SK-N-SH treated with all-trans-retinoic acid at 6 μM for 48 hours (cell line): Measurements from ENCODE around the gene ZNF91.

Experiments used
- ATAC-seq: fragments of 200-7000 bp; cut with Tn5 transposase; 3 replicates; pipeline ENCODE4 v1.9.1; 2020; ENCODE audit warnings: mild to moderate bottlenecking, moderate library complexity
- ARNTL ChIP-seq: fragments of 450-650 bp; formaldehyde crosslinking; IDR thresholded peaks from 2 replicates; pipeline ENCODE4 v1.5.0; 2020; ENCODE audit warnings: low read depth, mild to moderate bottlenecking, moderate library complexity, borderline replicate concordance
- BACH2 ChIP-seq: fragments of 250-450 bp; sonication (Bioruptor Pico); IDR thresholded peaks from 2 replicates; pipeline ENCODE4 v1.9.0; 2021; ENCODE audit warnings: mild to moderate bottlenecking, borderline replicate concordance
- CSDC2 ChIP-seq: fragments of 250-450 bp; sonication (Bioruptor Pico); IDR thresholded peaks from 2 replicates; pipeline ENCODE4 v1.5.0; 2020; ENCODE audit warnings: mild to moderate bottlenecking, moderate library complexity
- ESRRG ChIP-seq: fragments of 250-450 bp; sonication (Bioruptor Pico); IDR thresholded peaks from 2 replicates; pipeline ENCODE4 v1.6.1; 2021; ENCODE audit warnings: mild to moderate bottlenecking
- GLIS3 ChIP-seq: fragments of 250-450 bp; sonication (Bioruptor Pico); IDR thresholded peaks from 2 replicates; pipeline ENCODE4 v1.5.0; 2020; ENCODE audit warnings: mild to moderate bottlenecking, moderate library complexity
- ISL1 ChIP-seq: fragments of 250-450 bp; sonication (Bioruptor Pico); IDR thresholded peaks from 2 replicates; pipeline ENCODE4 v2.1.2; 2022; ENCODE audit warnings: mild to moderate bottlenecking, moderate library complexity
- OSR1 ChIP-seq: fragments of 250-450 bp; sonication (Bioruptor Pico); IDR thresholded peaks from 2 replicates; pipeline ENCODE4 v1.8.0; 2022; ENCODE audit warnings: moderate library complexity, mild to moderate bottlenecking, inconsistent platforms
- RARB ChIP-seq: fragments of 250-450 bp; sonication (Bioruptor Pico); IDR thresholded peaks from 2 replicates; pipeline ENCODE4 v1.8.0; 2021; ENCODE audit warnings: mild to moderate bottlenecking, moderate library complexity
- SNAI2 ChIP-seq: fragments of 250-450 bp; sonication (Bioruptor Pico); IDR thresholded peaks from 2 replicates; pipeline ENCODE4 v1.5.0; 2020; ENCODE audit warnings: mild to moderate bottlenecking, moderate library complexity
- TOX ChIP-seq: fragments of 250-450 bp; sonication (Bioruptor Pico); IDR thresholded peaks from 2 replicates; pipeline ENCODE4 v1.8.0; 2021; ENCODE audit warnings: mild to moderate bottlenecking, moderate library complexity, borderline replicate concordance
- ZC3H10 ChIP-seq: fragments of 250-450 bp; sonication (Bioruptor Pico); IDR thresholded peaks from 2 replicates; pipeline ENCODE4 v1.5.1; 2021; ENCODE audit warnings: mild to moderate bottlenecking, moderate library complexity
- ZFP3 ChIP-seq: fragments of 250-450 bp; sonication (Bioruptor Pico); IDR thresholded peaks from 2 replicates; pipeline ENCODE4 v1.5.0; 2020; ENCODE audit warnings: mild to moderate bottlenecking, moderate library complexity
- ZFP30 ChIP-seq: fragments of 450-650 bp; formaldehyde crosslinking; IDR thresholded peaks from 2 replicates; pipeline ENCODE4 v1.5.0; 2022; ENCODE audit warnings: mild to moderate bottlenecking, moderate library complexity
- ZNF565 ChIP-seq: fragments of 450-650 bp; formaldehyde crosslinking; conservative IDR thresholded peaks from 2 replicates; pipeline ENCODE4 v1.5.0; 2020; ENCODE audit warnings: low read depth, mild to moderate bottlenecking, moderate library complexity
- ZNF70 ChIP-seq: fragments of 450-650 bp; formaldehyde crosslinking; IDR thresholded peaks from 2 replicates; pipeline ENCODE4 v1.5.0; 2020; ENCODE audit warnings: mild to moderate bottlenecking, moderate library complexity
- ZNF8 ChIP-seq: fragments of 450-650 bp; formaldehyde crosslinking; IDR thresholded peaks from 2 replicates; pipeline ENCODE4 v1.5.0; 2020; ENCODE audit warnings: mild to moderate bottlenecking, moderate library complexity
- TF ChIP-seq, protein P1 (sequence below): fragments of 250-450 bp; sonication (Bioruptor Pico); IDR thresholded peaks from 2 replicates; pipeline ENCODE4 v1.5.1; 2021; ENCODE audit warnings: mild to moderate bottlenecking, moderate library complexity
- TF ChIP-seq, protein P2 (sequence below): fragments of 250-450 bp; sonication (Bioruptor Pico); IDR thresholded peaks from 2 replicates; pipeline ENCODE4 v1.8.0; 2021; ENCODE audit warnings: low read depth, mild to moderate bottlenecking, moderate library complexity, borderline replicate concordance
- TF ChIP-seq, protein P3 (sequence below): fragments of 250-450 bp; sonication (Bioruptor Pico); IDR thresholded peaks from 2 replicates; pipeline ENCODE4 v1.8.0; 2020; ENCODE audit warnings: mild to moderate bottlenecking, moderate library complexity, borderline replicate concordance

The ZNF91 gene

DNA sequence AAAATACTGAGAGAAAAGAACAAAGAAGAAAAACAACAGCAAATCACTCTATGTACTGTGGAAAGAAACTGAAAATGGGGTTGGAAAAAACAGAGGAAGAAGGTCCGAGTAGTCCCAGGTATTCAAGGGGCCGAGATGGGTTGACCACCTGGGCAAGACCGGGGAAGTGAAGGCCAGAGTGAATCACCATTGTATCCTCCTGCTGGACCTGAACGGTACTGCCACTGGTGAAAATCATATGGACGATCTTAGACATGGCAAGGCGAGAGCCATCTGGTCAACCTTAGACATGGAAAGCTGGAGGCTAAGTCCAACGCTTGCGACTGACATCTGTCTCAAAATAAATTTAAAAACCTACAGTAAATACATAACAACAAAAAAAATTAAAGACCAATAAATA, 44.4 kb upstream of the ZNF91 start:
- TF ChIP-seq ARNTL (CRISPR knock-in tag) (no peak), SNAI2 (CRISPR knock-in tag) (no peak), ZFP3 (CRISPR knock-in tag) (no peak), ZNF70 (CRISPR knock-in tag) (no peak), ESRRG (no peak), ZNF8 (no peak), ISL1 (CRISPR knock-in tag) (no peak), ZC3H10 (CRISPR knock-in tag) (no peak), OSR1 (no peak), ZNF565 (CRISPR knock-in tag) (no peak)
- TF ChIP-seq, protein P1, sequence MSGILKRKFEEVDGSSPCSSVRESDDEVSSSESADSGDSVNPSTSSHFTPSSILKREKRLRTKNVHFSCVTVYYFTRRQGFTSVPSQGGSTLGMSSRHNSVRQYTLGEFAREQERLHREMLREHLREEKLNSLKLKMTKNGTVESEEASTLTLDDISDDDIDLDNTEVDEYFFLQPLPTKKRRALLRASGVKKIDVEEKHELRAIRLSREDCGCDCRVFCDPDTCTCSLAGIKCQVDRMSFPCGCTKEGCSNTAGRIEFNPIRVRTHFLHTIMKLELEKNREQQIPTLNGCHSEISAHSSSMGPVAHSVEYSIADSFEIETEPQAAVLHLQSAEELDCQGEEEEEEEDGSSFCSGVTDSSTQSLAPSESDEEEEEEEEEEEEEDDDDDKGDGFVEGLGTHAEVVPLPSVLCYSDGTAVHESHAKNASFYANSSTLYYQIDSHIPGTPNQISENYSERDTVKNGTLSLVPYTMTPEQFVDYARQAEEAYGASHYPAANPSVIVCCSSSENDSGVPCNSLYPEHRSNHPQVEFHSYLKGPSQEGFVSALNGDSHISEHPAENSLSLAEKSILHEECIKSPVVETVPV, result no peak
- TF ChIP-seq, protein P2, sequence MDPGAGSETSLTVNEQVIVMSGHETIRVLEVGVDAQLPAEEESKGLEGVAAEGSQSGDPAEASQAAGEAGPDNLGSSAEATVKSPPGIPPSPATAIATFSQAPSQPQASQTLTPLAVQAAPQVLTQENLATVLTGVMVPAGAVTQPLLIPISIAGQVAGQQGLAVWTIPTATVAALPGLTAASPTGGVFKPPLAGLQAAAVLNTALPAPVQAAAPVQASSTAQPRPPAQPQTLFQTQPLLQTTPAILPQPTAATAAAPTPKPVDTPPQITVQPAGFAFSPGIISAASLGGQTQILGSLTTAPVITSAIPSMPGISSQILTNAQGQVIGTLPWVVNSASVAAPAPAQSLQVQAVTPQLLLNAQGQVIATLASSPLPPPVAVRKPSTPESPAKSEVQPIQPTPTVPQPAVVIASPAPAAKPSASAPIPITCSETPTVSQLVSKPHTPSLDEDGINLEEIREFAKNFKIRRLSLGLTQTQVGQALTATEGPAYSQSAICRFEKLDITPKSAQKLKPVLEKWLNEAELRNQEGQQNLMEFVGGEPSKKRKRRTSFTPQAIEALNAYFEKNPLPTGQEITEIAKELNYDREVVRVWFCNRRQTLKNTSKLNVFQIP (CRISPR knock-in tag), result no peak
- TF ChIP-seq, protein P3, sequence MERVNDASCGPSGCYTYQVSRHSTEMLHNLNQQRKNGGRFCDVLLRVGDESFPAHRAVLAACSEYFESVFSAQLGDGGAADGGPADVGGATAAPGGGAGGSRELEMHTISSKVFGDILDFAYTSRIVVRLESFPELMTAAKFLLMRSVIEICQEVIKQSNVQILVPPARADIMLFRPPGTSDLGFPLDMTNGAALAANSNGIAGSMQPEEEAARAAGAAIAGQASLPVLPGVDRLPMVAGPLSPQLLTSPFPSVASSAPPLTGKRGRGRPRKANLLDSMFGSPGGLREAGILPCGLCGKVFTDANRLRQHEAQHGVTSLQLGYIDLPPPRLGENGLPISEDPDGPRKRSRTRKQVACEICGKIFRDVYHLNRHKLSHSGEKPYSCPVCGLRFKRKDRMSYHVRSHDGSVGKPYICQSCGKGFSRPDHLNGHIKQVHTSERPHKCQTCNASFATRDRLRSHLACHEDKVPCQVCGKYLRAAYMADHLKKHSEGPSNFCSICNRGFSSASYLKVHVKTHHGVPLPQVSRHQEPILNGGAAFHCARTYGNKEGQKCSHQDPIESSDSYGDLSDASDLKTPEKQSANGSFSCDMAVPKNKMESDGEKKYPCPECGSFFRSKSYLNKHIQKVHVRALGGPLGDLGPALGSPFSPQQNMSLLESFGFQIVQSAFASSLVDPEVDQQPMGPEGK (CRISPR knock-in tag), result no peak
- ATAC-seq, result no peak

DNA sequence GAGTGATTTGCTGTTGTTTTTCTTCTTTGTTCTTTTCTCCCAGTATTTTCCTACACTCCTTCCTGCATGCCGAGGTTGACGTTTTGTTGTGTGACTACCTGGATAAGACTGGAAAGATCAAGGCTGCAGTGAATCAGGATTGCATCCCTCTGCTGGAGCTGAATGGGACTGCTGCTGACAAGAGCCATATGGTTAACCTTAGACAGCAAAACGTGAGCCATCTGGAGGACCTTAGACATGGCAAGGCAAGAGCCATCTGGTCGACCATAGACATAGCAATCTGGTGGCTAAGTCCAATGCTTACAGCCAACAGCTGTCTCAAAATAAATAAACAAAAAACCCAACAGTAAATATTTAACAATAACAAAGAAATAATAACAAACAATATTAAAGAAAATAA, 42.6 kb upstream of the ZNF91 start:
- ATAC-seq, result no peak
- no peak for TF ChIP-seq ZNF565 (CRISPR knock-in tag)
- no peak for TF ChIP-seq RARB (CRISPR knock-in tag)
- no peak for TF ChIP-seq TOX (CRISPR knock-in tag)

DNA sequence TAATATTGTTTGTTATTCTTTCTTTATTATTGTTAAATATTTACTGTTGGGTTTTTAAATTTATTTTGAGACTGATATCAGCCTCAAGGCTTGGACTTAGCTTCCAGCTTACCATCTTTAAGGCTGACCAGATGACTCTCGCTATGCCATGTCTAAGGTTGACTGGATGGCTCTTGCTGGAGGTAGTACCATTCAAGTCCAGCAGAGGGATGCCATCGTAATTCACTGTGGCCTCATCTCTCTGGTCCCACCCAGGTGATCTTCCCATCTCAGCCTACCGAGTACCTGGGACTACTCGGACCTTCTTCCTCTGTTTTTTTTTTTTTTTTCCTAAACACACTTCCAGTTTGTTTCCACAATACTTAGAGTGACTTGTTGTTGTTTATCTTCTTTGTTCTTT, 41.7 kb upstream of the ZNF91 start:
- 0 out of 3 replicates have a peak, but pooled peaks have one; percentile 54 for ATAC-seq
- no peak for TF ChIP-seq CSDC2 (CRISPR knock-in tag)
- no peak for TF ChIP-seq ZNF8
- TF ChIP-seq ESRRG, result no peak
- TF ChIP-seq SNAI2 (CRISPR knock-in tag), result no peak
- TF ChIP-seq, protein P2 (CRISPR knock-in tag), result no peak
- no peak for TF ChIP-seq RARB (CRISPR knock-in tag)

DNA sequence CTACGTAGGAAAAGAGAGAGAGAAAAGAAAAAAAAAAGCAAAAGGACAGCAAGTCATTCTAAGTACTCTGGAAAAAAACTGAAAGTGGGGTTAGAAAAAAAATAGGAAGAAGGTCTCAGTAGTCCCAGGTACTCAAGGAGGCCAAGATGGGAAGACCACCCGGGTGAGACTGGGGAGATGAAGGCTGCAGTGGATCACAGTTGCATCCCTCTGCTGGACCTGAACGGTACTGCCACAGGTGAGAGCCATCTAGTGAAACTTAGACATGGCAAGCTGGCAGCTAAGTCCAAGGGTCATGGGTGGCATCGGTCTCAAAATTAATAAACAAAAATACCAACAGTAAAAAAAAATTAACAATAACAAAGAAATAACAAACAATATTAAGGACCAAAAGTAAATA, 41.0 kb upstream of the ZNF91 start:
- no peak for ATAC-seq
- TF ChIP-seq TOX (CRISPR knock-in tag) (no peak), BACH2 (CRISPR knock-in tag) (no peak), GLIS3 (CRISPR knock-in tag) (no peak), ZC3H10 (CRISPR knock-in tag) (no peak), SNAI2 (CRISPR knock-in tag) (no peak), ISL1 (CRISPR knock-in tag) (no peak), CSDC2 (CRISPR knock-in tag) (no peak), ZNF8 (no peak), ZFP30 (CRISPR knock-in tag) (no peak)
- TF ChIP-seq, protein P1, result no peak
- TF ChIP-seq, protein P3 (CRISPR knock-in tag), result no peak
- TF ChIP-seq, protein P2 (CRISPR knock-in tag), result no peak
